Gastrocnemius medialis (tissue), 4 donors: ENCODE results near the gene PAM16. TPM values are rescaled to one million over a fixed set of nuclear protein-coding genes. Genes with fewer than 3 reads are reported as not detected.
"Not testable (repeated sequence)": the region's sequence is repeated elsewhere in the genome, so short reads cannot be mapped to it uniquely, and the experiment has no call there.

ENCODE experiments used
- ATAC-seq, 2 donors: fragments of 150-250 bp; one replicate each; pipeline ENCODE4 v1.9.1; 2016
- DNase-seq, 2 donors: peaks; one replicate each; pipeline ENCODE4 v3.0.0-alpha.2; 2019
- H3K27ac ChIP-seq, 4 donors: fragments of 200-600 bp; sonication (generic); 1 replicate in 1 of 4; 2 replicates in 3 of 4; pipeline ENCODE4 v1.5.1; 2016 to 2018; ENCODE audit warnings: mild to moderate bottlenecking in 2 of 4, moderate library complexity in 1 of 4
- H3K27me3 ChIP-seq, 3 donors: fragments of 200-600 bp; sonication (generic) in 2 of 3; 1 replicate in 1 of 3; 2 replicates in 2 of 3; pipeline versions ENCODE4 v1.5.1 to v1.6.0; 2016 to 2019; ENCODE audit warnings: mild to moderate bottlenecking in 1 of 3, moderate library complexity in 1 of 3
- H3K36me3 ChIP-seq, 2 donors: fragments of 200-600 bp; sonication (generic) in 1 of 2; one replicate each; pipeline ENCODE4 v1.5.1; 2017 to 2018
- H3K4me1 ChIP-seq, 2 donors: fragments of 200-600 bp; sonication (generic) in 1 of 2; one replicate each; pipeline ENCODE4 v1.5.1; 2016 to 2017; ENCODE audit warnings: mild to moderate bottlenecking in 2 of 2
- H3K4me3 ChIP-seq, 4 donors: fragments of 200-600 bp; sonication (generic) in 3 of 4; 1 replicate in 1 of 4; 2 replicates in 3 of 4; pipeline ENCODE4 v1.5.1; 2016 to 2019; ENCODE audit warnings: mild to moderate bottlenecking in 2 of 4
- H3K9me3 ChIP-seq, 3 donors: fragments of 200-600 bp; sonication (generic) in 2 of 3; 1 replicate in 1 of 3; 2 replicates in 2 of 3; pipeline ENCODE4 v1.5.1; 2016 to 2019
- CTCF ChIP-seq, 5 experiments: fragments of 450-650 bp in 3 of 5; fragments of 200-600 bp in 2 of 5; sonication (generic) in 2 of 5; IDR thresholded peaks in 4 of 5; conservative IDR thresholded peaks in 1 of 5; 1 replicate in 4 of 5; 2 replicates in 1 of 5; pipeline ENCODE4 v1.5.1; 2016 to 2019; ENCODE audit warnings: antibody characterized with exemption in 5 of 5, mild to moderate bottlenecking in 3 of 5, moderate library complexity in 3 of 5
- POLR2A ChIP-seq, 2 donors: fragments of 450-650 bp; IDR thresholded peaks; one replicate each; pipeline ENCODE4 v1.6.1; 2017; ENCODE audit warnings: antibody characterized with exemption in 2 of 2, mild to moderate bottlenecking in 2 of 2, moderate library complexity in 2 of 2
- in situ Hi-C, 4 donors: fragments of 200-750 bp; cut with MboI; loops; one replicate each; pipeline versions ENCODE4 v1.15.0 to v1.8.0; 2017; ENCODE audit warnings: low sequenced_read_pairs in 4 of 4
- intact Hi-C: fragments of 100-400 bp; cut with DNase I; formaldehyde crosslinking; loops from one replicate; pipeline ENCODE4 v1.15.1; 2023; ENCODE audit warnings: low total_unique reads
- total RNA-seq, 4 donors: library from RNA; depleted of rRNA; stranded (reverse); fragments of >200 nt; gene quantifications; one replicate each; pipeline versions ENCODE4 v1.1.0 to v1.2.3, GENCODE V29; 2016

Gene PAM16
- total RNA-seq, 4 donors from 2014 or later: 112 to 174 (median 132) TPM

- H3K4me1 ChIP-seq: peaks cover 3 to 5% of the 10 kb centered on the region in 2 donors
- in situ Hi-C loops: loop anchor here (5.0 to 25.0 kb wide), 3 partner anchors 43 to 148 kb away; no protein-coding TSS in a partner anchor
- H3K4me3 ChIP-seq: no peak overlapping the region
- intact Hi-C loops: loop anchor here (10.0 kb wide), 1 partner anchor 130 kb away; no protein-coding TSS in a partner anchor
- H3K36me3 ChIP-seq: peaks cover 0 to 10% of the 10 kb centered on the region in 2 donors
- H3K27ac ChIP-seq: no peak overlapping the region
- no peaks in the 10 kb centered on the region for H3K27me3 ChIP-seq
- no peak for TF ChIP-seq POLR2A (IDR thresholded peaks at IDR 0.05)
- no peak for TF ChIP-seq CTCF (IDR thresholded peaks at IDR 0.05 in 4 of 5, conservative IDR thresholded peaks at IDR 0.05 in 1 of 5)
- H3K9me3 ChIP-seq: no peaks in the 10 kb centered on the region
- ATAC-seq (no peak), DNase-seq (no peak)
These were observed 16.2 kb downstream of the PAM16 start for GRCh38 chr16:4334724-4335495.

GRCh38 chr16:4333714-4334113, 17.4 kb downstream of the PAM16 start:
- H3K36me3 ChIP-seq, ATAC-seq, DNase-seq, H3K9me3 ChIP-seq, H3K4me3 ChIP-seq, H3K27me3 ChIP-seq, H3K27ac ChIP-seq: not testable (repeated sequence)
- in situ Hi-C loops (loop anchor here (5.0 to 25.0 kb wide), 3 partner anchors 41 to 146 kb away; no protein-coding TSS in a partner anchor), intact Hi-C loops (loop anchor here (10.0 kb wide), 1 partner anchor 129 kb away; no protein-coding TSS in a partner anchor)
- H3K4me1 ChIP-seq: peaks cover 13 to 16% of the 10 kb centered on the region in 2 donors

GRCh38 chr16:4333308-4333638, 17.8 kb downstream of the PAM16 start:
- peaks cover 17 to 20% of the 10 kb centered on the region in 2 donors for H3K4me1 ChIP-seq
- DNase-seq (no peak), ATAC-seq (no peak)
- H3K4me3 ChIP-seq: no peak overlapping the region
- no peaks in the 10 kb centered on the region for H3K9me3 ChIP-seq
- no peaks in the 10 kb centered on the region for H3K27me3 ChIP-seq
- TF ChIP-seq POLR2A (IDR thresholded peaks at IDR 0.05) (no peak), CTCF (IDR thresholded peaks at IDR 0.05 in 4 of 5, conservative IDR thresholded peaks at IDR 0.05 in 1 of 5) (no peak)
- in situ Hi-C loops: loop anchor here (5.0 to 25.0 kb wide), 3 partner anchors 41 to 146 kb away; no protein-coding TSS in a partner anchor
- intact Hi-C loops: loop anchor here (10.0 kb wide), 1 partner anchor 128 kb away; no protein-coding TSS in a partner anchor
- no peak overlapping the region for H3K27ac ChIP-seq
- no peaks in the 10 kb centered on the region for H3K36me3 ChIP-seq

GRCh38 chr16:4332623-4333307, 18.4 kb downstream of the PAM16 start:
- ATAC-seq: no peak
- intact Hi-C loops: loop anchor here (10.0 kb wide), 1 partner anchor 128 kb away; no protein-coding TSS in a partner anchor
- no peak for TF ChIP-seq CTCF (IDR thresholded peaks at IDR 0.05 in 4 of 5, conservative IDR thresholded peaks at IDR 0.05 in 1 of 5)
- no peak for TF ChIP-seq POLR2A (IDR thresholded peaks at IDR 0.05)
- Histone ChIP-seq H3K4me3 (no peak overlapping the region), H3K36me3 (no peaks in the 10 kb centered on the region), H3K9me3 (no peaks in the 10 kb centered on the region), H3K27ac (no peak overlapping the region), H3K4me1 (peaks cover 20 to 22% of the 10 kb centered on the region in 2 donors), H3K27me3 (no peaks in the 10 kb centered on the region)
- DNase-seq: no peak
- in situ Hi-C loops: loop anchor here (5.0 to 25.0 kb wide), 3 partner anchors 40 to 145 kb away; no protein-coding TSS in a partner anchor

GRCh38 chr16:4332083-4332482, 19.0 kb downstream of the PAM16 start:
- Histone ChIP-seq H3K27me3 (no peaks in the 10 kb centered on the region), H3K36me3 (no peaks in the 10 kb centered on the region), H3K9me3 (no peaks in the 10 kb centered on the region), H3K4me1 (peaks cover 20 to 26% of the 10 kb centered on the region in 2 donors), H3K27ac (no peak overlapping the region), H3K4me3 (no peak overlapping the region)
- TF ChIP-seq POLR2A (IDR thresholded peaks at IDR 0.05): no peak
- TF ChIP-seq CTCF (IDR thresholded peaks at IDR 0.05 in 4 of 5, conservative IDR thresholded peaks at IDR 0.05 in 1 of 5): no peak
- ATAC-seq (no peak), DNase-seq (no peak)
- intact Hi-C loops: loop anchor here (10.0 kb wide), 1 partner anchor 127 kb away; no protein-coding TSS in a partner anchor
- in situ Hi-C loops: loop anchor here (5.0 to 25.0 kb wide), 3 partner anchors 40 to 145 kb away; no protein-coding TSS in a partner anchor
